A172 (cell line): Measurements from ENCODE around the gene APRT. TPM values are rescaled to one million over a fixed set of nuclear protein-coding genes. Genes with fewer than 3 reads are reported as not detected.
"Not testable (repeated sequence)": the region's sequence is repeated elsewhere in the genome, so short reads cannot be mapped to it uniquely, and the experiment has no call there.

Source experiments
- DNase-seq: peaks from one replicate; pipeline ENCODE4 v3.0.0-alpha.2; 2015; ENCODE audit warnings: low spot score
- total RNA-seq: library from RNA; depleted of rRNA; stranded (reverse); fragments of >200 nt; shearing (Covaris generic); gene quantifications from 2 replicates; pipeline ENCODE4 v1.2.3, GENCODE V29; 2014

APRT gene
- total RNA-seq, 1 experiment from 2014 or later: 258 TPM

DNA sequence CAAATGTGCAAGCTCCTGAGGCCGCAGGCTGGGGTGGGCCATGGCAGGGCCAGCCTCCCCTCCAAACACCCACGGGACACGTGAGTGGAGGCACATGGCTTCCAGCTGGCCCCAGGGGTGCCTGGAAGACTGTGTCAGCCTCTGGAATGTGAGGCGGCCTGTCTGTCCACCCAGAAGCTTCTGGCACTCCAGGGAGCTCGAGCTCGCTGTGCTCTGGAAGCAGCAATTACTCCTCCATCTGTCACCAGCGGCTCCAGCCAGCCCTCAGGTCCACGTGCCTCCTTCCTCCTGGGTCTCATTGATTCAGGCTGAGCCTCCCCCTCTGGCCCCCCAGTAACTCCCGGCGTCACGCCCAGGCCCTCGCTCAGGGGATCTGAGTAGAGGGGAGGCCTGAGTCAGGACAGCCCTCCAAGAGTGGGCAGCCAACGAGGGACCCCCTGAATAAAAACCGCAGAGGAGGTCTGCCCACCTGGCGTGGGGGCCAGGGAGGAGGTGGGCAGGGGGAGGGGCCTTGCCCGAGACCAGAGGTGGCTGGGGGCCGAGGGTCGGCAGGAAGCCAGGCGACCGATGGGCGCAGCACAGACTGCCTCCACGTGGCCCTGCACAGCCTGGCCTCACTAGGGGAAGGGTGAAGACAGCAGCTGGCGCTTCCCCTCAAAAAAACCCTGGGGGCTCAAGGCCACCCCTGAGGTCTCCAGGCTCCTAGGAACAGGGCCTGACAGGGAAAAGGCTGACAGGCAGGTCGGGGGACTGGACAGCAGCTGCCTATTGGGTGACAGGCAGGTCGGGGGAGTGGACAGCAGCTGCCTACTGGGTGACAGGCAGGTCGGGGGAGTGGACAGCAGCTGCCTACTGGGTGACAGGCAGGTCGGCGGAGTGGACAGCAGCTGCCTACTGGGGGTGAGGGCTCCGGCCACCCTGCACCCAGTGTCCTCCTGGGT, 38.6 kb downstream of the APRT start:
- peak; percentile 95 for DNase-seq

GRCh38 chr16:88771781-88772180, 39.9 kb downstream of the APRT start:
- not testable (repeated sequence) for DNase-seq

DNA sequence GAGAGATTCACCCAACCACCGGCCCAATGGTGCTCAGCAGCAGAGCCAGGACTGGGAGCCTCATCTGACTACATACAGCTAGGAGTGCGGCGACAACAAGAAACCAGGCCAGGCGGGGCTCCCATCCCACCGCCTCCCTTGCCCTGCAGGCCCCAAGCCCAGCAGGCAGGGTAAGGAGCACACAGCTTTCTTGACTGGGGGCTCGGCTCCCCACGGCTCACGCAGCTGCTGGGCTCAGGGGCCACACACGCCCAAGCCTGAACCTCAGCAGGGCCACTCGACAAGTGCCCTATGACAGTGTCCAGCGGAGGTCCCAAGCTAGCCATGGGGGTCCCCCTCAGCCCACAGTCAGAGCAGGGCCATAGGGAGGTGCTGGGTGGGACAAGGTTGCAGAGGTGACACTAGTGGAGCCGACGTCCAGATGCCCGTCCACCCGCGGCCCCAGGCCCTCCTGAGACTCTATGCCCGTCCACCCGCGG, 40.4 kb downstream of the APRT start:
- no peak for DNase-seq

- DNase-seq: peak; percentile 98
Measured at GRCh38 chr16:88770461-88771293, 41.1 kb downstream of the APRT start.

DNA sequence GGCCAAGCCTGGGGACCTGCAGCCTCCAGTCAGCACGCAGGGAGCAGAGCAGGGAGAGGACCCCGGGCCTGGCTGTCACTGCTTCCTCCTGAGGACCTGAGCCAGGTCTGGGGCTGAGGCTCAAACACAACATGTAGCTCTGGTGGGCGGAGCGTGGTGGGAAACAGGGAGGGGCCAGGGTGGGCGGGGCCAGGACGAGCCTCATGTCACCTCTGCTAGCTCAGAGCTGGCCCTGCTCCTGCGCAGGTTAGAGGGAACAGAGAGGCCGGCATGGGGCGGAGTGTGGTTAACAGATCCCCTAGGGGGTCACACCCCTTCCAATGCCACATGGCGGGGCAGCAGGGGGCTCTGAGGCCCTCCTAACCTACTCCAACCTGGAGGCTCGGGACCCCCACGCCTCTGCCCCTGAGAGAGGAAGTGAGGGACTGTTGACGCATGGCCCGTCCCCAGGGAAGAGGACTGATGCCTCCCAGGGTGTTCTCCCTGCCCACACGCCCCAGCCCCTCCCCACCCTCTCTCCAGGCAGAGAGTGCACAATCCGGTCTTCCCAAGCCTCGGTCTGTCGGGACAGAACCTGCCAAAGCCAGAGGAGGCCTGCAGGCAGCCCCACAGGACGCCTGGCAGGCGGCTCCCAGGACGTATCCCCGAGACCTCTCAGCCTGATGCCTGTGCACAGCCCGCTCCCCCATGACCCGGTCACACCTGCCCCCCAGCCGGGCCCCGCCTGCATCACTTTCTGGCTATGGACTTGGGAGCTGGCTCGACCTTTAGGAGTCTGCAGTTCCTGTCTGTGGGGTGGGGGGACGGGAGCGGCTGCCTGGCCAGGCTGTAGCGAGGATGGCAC, 41.9 kb downstream of the APRT start:
- DNase-seq: peak; percentile 78

DNA sequence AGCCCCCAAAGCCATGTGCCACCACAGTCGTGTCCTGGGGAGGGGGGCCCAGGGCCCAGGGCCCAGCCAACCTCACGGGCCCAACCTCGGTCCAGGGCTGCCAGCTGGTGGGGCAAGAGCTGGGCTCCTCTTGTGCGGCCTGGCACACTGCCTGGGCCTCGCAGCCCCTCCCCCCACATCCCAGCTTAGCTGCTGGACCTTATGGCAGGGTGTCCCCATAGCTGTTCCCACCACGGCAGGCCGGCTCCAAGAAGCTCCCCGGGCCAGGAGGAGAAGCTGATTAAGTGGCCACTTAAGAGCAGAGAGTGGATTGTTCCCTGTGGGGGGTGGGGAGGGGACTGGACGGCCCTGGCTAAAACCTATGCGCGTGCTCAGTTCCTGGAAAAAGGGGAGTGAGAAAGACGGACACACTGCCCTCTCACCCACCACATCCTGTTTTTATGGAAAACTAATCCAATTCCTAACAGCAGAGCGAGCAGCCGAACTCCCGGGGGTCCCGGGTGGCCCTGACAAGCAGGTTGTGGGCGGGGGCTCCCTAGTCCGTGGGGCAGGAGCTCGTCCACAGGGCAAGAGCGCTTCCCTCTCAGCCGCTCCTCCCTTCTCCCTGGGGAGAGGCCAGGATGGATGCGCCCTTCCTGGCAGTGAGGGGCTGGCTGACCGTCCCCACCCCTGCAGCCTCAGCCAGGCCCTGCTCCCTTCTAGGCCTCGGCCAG, 43.5 kb downstream of the APRT start:
- DNase-seq: peak; percentile 65

DNA sequence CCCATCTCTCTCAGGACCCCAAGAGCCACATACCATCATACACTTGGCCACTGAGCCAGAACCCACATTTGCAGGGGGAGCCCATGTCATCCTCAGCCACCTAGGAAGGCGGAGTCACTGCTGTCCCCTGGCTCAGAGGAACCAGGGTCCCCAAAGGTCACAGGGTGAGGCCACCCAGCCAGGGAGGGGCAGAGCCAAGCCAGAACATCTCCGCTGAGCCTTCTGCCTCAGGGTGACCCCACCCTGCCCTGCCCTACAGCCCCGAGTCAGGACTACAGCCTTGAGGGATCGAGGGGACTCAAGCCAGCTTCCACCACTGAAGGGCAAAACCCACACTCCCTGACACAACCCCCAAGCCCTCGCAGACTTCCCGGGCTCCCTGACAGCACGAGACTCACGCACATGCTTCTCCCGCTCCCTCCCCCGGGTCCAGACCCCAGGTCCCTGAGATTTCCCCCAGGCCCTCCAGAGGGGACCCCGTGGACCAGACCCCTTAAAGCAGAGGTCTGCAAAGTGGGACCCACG, 44.1 kb downstream of the APRT start:
- no peak for DNase-seq

DNA sequence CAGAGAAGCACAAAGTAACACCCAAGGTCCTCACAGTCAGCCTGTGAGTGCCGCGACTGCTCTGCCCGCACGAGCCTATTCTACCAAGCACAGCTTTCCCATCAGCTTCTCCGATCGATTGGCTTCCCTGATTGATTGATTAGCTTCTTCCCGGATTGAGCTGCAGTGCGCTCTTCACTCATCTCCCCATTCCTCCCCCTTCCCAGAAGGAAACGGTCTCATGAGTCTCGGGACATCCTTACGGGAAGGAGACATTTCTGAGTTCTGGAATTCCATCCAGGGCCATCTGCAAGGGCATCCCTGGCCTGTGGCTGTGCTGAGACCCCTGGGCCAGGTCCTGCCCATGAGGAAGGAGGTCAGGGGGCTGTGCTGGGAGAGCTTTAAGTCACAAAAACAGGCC, 44.8 kb downstream of the APRT start:
- DNase-seq: no peak

DNA sequence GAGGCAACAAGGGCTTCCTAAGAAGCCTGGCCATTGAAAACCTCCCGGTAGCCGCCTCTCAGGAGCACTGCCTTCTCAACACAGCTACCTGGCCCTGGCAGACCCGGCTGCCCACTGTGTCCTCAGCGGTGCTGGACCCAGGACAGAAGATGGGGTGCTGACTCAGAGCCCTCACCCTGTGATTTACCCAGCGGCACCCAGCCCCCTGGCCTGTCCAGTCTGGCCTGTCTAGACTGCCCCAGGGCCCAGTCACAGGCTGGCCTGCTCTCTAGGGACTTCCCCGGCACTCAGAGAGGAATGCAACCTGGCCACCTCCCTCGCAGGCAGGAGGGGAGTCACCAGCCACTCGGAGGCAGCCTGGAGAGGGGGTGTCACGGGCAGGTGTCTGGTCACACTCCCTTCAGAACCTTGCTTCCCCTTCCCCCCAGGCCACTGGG, 46.8 kb downstream of the APRT start:
- peak; percentile 94 for DNase-seq

GRCh38 chr16:88764080-88764479, 47.6 kb downstream of the APRT start:
- no peak for DNase-seq

DNA sequence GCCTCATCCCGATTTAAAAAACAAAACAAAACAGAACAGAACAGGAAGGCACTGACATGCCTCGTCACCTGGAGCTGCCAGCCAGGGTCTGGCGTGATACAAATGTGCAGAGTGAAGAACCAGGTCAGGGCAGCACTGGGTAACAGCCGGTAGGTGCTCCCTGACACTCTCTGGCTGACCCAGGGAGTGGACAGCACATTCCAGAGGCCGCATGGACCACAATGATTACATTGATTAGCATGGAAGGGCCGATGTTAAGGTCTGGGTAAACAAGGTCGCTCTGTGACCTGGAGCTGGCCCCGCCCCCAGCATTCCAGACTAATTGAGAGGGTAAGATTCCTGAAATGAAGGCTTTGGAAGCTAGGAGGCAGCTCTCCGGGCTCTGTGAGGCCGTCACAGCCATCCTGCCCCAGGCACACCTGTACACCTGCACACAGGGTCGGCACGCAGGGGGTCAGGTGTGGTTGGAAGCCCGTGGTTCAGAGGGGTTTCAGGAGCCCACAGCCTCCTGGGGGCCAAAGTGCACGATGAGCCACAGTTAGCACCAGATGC, 48.1 kb downstream of the APRT start:
- peak; percentile 79 for DNase-seq

DNA sequence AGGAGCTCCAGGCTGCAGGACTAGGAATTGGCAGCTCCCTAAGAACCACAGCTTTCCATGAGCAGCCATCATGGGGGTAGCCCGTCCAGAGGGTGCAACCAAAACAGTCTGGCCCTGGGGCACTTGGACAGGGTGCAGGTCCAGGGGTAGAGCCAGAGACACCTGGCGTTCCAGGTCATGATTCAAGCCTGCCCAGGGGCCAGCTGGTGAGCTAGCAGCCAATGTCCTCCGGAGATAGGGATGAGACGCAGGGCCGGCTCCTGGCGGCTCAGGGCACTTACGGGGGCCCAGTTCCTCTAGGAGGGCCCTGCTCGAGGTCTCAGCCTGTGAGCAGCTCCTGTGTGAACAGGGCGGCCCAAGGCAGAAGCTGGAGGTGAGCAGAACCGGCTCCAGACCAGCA, 48.8 kb downstream of the APRT start:
- DNase-seq: no peak

DNA sequence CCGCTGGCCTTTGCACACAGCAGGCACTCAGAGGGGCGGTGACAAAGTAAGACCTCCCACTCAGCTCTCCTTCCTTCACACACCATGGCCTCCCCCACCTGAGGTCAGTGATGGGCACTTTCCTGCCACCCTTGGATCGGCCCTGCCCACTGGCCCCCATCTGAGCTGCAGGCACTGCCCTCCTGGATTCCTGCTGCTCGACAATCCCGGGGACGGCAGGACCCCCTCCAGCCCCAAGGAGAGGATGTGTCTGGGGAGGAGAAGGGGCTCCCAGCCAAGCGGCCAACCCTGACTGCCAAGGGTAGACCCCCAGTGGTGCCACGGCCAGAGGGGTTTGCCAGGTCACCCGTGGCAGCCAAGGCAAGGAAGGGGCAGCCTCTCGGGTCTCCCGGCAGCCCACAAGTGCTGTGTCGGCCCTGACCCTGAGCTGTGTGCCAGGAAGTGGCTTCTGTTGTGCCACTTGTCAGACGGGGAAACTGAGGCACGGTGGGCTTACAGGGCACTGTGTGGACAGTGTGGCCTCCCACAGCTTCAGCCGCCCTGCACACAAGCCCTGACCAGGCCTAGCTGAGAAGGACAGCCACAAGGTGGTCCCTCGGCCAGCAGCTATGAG, 49.4 kb downstream of the APRT start:
- DNase-seq: no peak

DNA sequence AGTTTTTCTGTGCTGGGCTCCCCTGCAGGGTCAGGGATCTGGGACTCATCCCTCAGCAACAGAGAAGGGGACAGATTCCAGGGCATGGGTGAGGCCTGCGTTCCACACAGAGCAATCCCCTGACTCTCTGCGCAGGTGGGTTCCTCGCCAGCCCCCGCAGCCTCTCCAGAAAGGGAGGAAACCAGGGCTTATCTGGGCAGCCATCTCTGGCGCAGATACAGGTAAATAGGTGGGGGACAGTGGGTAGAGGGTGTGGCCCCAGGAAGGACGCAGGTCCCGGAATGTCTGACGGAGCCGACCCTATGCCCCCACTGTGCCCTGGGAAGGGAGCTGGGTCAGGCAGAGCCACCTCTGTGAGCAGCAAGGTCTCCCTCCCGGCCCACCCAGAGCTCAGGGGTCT, 49.9 kb downstream of the APRT start:
- no peak for DNase-seq

DNA sequence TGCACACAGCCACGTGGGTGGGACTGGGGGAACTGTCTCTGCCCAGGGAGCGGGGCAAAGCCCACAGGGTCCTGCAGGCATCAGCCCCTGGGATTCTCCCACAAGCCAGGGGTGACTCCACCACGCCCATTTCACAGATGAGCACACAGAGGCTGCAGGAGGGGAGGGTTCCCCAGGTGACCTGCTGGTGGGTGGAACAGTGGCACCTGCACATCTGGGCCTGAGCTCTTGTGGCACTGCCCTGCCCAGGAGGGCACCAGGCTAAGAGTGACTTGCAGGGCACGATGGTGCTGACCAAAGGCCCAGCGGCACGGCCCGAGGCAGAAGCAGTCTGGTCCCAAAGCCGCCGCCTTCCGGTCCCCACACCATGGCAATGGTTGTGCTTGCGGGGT, 50.6 kb downstream of the APRT start:
- no peak for DNase-seq

- peak; percentile 68 for DNase-seq
Measured at GRCh38 chr16:88760424-88761142, 51.1 kb downstream of the APRT start.

- DNase-seq: no peak
Measured at GRCh38 chr16:88759976-88760350, 51.8 kb downstream of the APRT start.
